Stimulated activated CD4-positive, alpha-beta T cell treated with anti-CD3 and anti-CD28 coated beads, TNF-alpha, amount 100 ng/mL, for 24 hours (primary cell): Measurements from ENCODE around the gene ARHGAP25.

Experiments
- DNase-seq, 3 experiments: peaks; one replicate each; pipeline ENCODE4 v3.0.0-alpha.2; 2020; ENCODE audit warnings: low read depth in 3 of 3

The ARHGAP25 gene

DNA sequence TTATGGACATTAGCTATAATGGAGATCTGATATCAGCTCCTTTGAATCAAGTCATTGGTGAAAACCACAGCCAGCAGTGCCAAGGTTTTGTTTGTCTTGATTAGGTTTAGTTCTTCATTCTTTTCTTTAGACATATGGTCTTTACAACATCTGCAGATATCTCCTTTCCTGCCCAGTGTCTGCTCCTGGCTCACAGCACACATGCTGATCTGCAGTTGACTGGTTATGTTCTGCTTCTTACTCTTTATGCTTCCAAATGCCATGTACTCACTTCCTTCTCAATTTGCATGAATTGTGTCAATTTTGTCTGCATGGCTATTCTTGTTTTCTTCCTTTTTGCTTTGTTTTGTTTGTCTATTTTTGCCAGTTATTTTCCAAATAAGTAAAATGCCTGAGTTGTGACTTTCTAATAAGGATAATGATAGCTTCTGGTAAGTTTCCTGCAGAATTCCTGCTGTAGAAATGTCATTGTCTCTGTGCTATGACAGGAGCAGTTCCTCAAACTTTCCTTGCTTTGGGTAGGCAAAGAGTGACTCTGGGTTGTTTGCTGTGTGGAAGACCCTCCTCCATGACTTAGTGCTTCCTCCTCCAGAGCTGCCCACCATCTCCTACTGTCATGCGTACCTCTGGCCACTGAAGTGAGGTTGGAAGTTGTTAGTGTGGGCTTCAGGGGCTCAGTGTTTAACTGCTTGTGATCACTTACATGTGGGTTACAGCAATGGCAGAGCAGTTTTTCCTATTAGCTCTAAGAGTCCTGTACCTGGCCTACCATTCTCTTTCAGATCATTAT, 8.2 kb downstream of the ARHGAP25 start:
- no peak for DNase-seq

DNA sequence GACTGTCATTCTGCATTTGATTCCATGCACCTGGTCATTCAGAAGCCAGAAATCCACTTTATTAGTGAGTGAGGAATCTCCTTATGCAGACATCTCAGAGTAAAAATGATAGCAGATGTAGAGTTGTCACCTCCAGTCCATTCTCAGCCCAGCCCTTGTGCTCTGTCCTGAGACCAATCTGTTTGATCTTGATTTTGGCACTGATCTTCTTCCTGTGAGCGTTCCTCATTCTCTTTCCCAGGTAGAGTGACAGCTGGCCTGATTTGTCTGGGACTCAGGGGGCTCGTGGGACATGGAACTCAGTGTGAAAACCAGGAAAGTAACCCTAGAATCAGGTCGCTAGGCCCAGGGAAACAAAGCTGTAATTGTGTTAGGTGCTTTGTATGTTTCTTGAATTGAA, 8.9 kb downstream of the ARHGAP25 start:
- no peak for DNase-seq

DNA sequence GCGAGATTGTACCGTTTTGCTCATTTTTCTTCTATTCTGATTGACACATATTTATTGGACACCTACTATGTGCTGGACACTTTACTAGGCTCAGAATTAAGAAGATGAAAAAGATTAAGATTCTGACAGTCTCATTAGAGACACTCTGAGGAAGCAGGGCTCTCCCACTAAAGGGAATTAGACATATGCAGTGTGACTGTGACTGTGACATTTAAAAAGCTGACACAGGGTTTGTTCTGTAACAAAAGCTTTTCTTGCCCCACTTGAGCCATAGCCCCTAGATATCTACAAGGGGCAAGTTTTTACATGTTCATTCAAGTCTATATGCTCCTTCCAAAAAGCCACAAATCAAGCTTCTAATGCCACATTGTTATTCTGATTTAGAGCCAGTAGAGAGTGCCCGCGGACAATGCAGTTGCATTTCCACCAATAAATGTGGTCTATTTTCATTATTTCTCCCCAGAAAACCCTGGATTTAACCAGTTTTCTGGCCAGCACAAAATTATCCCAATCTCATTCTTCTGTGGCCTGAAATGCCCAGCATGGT, 9.8 kb downstream of the ARHGAP25 start:
- DNase-seq: no peak

- DNase-seq: peak in 1 of 3 experiments; percentile 41
Measured at GRCh38 chr2:68745006-68745405, 10.4 kb downstream of the ARHGAP25 start.

- DNase-seq: no peak
Measured at GRCh38 chr2:68746408-68746807, 11.8 kb downstream of the ARHGAP25 start.

- DNase-seq: no peak
Measured at GRCh38 chr2:68747413-68747812, 12.8 kb downstream of the ARHGAP25 start.

- no peak for DNase-seq
Measured at GRCh38 chr2:68747900-68748299, 13.3 kb downstream of the ARHGAP25 start.

GRCh38 chr2:68748568-68748967, 14.0 kb downstream of the ARHGAP25 start:
- no peak for DNase-seq

GRCh38 chr2:68749345-68749744, 14.7 kb downstream of the ARHGAP25 start:
- DNase-seq: no peak

GRCh38 chr2:68750592-68751396, 16.2 kb downstream of the ARHGAP25 start:
- no peak for DNase-seq

GRCh38 chr2:68751397-68752339, 17.1 kb downstream of the ARHGAP25 start:
- peak; percentile 85 to 90 (median 89) for DNase-seq

GRCh38 chr2:68753318-68753717, 18.7 kb downstream of the ARHGAP25 start:
- DNase-seq: no peak

GRCh38 chr2:68755071-68755470, 20.5 kb downstream of the ARHGAP25 start:
- DNase-seq: no peak

DNA sequence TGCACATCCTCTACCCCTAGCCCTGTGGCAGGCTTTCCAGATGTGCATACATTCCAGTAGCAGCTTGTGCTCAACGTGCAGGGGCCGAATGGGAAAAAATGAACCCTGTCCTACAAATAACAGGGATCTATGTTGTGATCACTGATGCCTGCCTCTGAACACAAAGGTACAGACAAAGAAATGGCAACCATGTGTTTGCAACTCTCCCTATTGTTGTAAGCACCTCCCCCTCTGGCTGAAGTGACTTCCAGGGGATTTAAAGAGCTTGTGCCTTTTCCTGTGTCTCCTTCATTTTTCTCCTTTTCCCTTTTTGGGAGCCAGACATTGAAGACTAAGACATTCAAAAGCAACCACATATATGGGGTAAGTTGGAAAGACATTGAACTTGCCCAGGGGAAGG, 21.6 kb downstream of the ARHGAP25 start:
- no peak for DNase-seq

GRCh38 chr2:68757081-68757480, 22.5 kb downstream of the ARHGAP25 start:
- no peak for DNase-seq

DNA sequence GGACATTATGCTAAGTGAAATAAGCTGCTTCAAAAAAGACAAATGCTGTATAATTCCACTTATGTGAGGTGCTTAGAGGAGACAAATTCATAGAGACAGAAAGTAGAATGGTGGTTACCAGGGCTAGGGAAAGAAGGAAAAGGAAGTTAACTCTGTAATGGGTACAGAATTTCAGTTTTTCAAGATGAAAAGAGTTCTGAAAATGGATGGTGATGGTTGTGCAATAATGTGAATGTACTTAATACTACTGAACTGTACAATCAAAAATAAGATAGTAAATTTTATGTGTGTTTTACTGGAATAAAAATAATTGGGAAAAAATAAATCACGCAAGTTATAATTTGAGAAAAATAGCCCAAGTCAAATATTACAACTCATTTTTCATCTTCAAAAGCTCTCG, 27.5 kb downstream of the ARHGAP25 start:
- DNase-seq: no peak

- no peak for DNase-seq
Measured at GRCh38 chr2:68762665-68763064, 28.1 kb downstream of the ARHGAP25 start.

GRCh38 chr2:68764041-68764805, 29.6 kb downstream of the ARHGAP25 start:
- no peak for DNase-seq

DNA sequence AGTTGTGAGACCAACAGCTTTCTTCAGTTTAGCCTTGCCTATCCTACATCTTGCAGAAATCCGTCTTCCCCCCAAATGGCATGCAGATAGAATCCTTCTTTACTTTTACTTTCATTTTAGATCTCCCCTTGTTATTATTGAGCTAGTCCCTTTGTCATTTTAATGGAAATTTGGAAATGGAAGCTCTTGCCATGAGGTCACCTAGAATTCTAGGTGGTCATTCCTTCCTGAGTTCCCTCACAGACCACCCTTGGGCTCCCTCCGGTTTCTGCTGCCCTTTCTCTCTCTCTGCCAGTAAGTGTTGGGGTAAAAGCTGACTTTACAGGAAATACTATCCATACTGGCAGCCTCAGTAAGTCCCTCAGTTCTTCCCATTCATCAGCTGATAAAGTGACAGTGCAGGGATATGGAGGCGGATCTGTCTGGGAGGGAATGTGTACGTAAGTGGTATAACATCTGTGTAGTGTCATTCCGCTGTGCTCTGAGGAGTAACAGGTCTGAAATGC, 30.2 kb downstream of the ARHGAP25 start:
- no peak for DNase-seq

- DNase-seq: no peak
Measured at GRCh38 chr2:68765739-68766375, 31.2 kb downstream of the ARHGAP25 start.
